Smooth muscle cell (in vitro differentiated cells): ENCODE results near the gene MICAL2. TPM values are rescaled to one million over a fixed set of nuclear protein-coding genes. Genes with fewer than 3 reads are reported as not detected.

ENCODE experiments used
- DNase-seq: peaks from one replicate; lab custom pipeline; 2025; ENCODE audit not compliant: unreplicated experiment; lab: John Stamatoyannopoulos, UW
- H2AFZ ChIP-seq: fragments of 200-600 bp; sonication (generic); 2 replicates; pipeline ENCODE4 v1.6.0; 2016; ENCODE audit warnings: antibody characterized with exemption, low read depth, mild to moderate bottlenecking
- H3F3A ChIP-seq: fragments of 200-600 bp; sonication (generic); 2 replicates; pipeline ENCODE4 v1.6.0; 2017; ENCODE audit warnings: antibody characterized with exemption, low read depth
- H3K27ac ChIP-seq: fragments of 200-600 bp; sonication (generic); 2 replicates; pipeline ENCODE4 v1.5.1; 2016; ENCODE audit warnings: low read depth, mild to moderate bottlenecking
- H3K27me3 ChIP-seq: fragments of 200-600 bp; sonication (generic); 2 replicates; pipeline ENCODE4 v1.6.1; 2016; ENCODE audit warnings: low read depth, mild to moderate bottlenecking
- H3K36me3 ChIP-seq: fragments of 200-600 bp; sonication (generic); 2 replicates; pipeline ENCODE4 v1.5.1; 2016; ENCODE audit warnings: low read depth
- H3K4me1 ChIP-seq: fragments of 200-600 bp; sonication (generic); 2 replicates; pipeline ENCODE4 v1.5.1; 2016; ENCODE audit warnings: low read depth
- H3K4me2 ChIP-seq: fragments of 200-600 bp; sonication (generic); 2 replicates; pipeline ENCODE4 v1.6.0; 2016; ENCODE audit warnings: mild to moderate bottlenecking
- H3K4me3 ChIP-seq: fragments of 200-600 bp; sonication (generic); 2 replicates; pipeline ENCODE4 v1.5.1; 2016; ENCODE audit warnings: mild to moderate bottlenecking
- H3K79me2 ChIP-seq: fragments of 200-600 bp; sonication (generic); 2 replicates; pipeline ENCODE4 v1.6.0; 2016; ENCODE audit warnings: low read depth, mild to moderate bottlenecking
- H3K9ac ChIP-seq: fragments of 200-600 bp; sonication (generic); 2 replicates; pipeline ENCODE4 v1.6.0; 2016; ENCODE audit warnings: low read depth
- H3K9me3 ChIP-seq: fragments of 200-600 bp; sonication (generic); replicated peaks from 2 replicates; pipeline ENCODE4 v1.5.1; 2016; ENCODE audit warnings: low read depth
- H4K20me1 ChIP-seq: fragments of 200-600 bp; sonication (generic); 2 replicates; pipeline ENCODE4 v1.6.0; 2016; ENCODE audit warnings: low read depth
- WGBS: methylation state at CpG from one replicate; pipeline ENCODE4 v1.1.7; 2016; ENCODE audit warnings: low lambda C conversion rate; 5-methylcytosine and 5-hydroxymethylcytosine counted together
- polyA plus RNA-seq: library from polyadenylated mRNA; unstranded; fragments of >200 nt; fragmentation: Nextera tagmentation; extraction: Ambion mirVana; gene quantifications from 2 replicates; pipeline ENCODE4 v1.2.1, GENCODE V29; 2016
- total RNA-seq: library from RNA; depleted of rRNA; stranded (reverse); fragments of >200 nt; gene quantifications from 2 replicates; pipeline ENCODE4 v1.2.3, GENCODE V29; 2014
- TF ChIP-seq, protein P1 (sequence below): fragments of 200-600 bp; sonication (generic); IDR thresholded peaks from 2 replicates; pipeline ENCODE4 v1.5.1; 2017; ENCODE audit warnings: borderline replicate concordance, mild to moderate bottlenecking, antibody characterized with exemption; ENCODE audit not compliant: insufficient read depth, poor library complexity, severe bottlenecking

Gene MICAL2
- total and polyA plus RNA-seq, 2 experiments from 2014 or later, result 161 to 287 TPM

GRCh38 chr11:12076840-12077534, 33.4 kb upstream of the MICAL2 start:
- H3K27ac ChIP-seq, result peak overlapping the region; percentile 99
- no peaks in the 10 kb centered on the region for H4K20me1 ChIP-seq
- H3K9me3 ChIP-seq, result no peaks in the 10 kb centered on the region
- H2AFZ ChIP-seq, result no peak overlapping the region
- H3K27me3 ChIP-seq, result no peaks in the 10 kb centered on the region
- DNase-seq, result no peak
- no peaks in the 10 kb centered on the region for H3K79me2 ChIP-seq
- peak overlapping the region; percentile 62 for H3K4me2 ChIP-seq
- H3F3A ChIP-seq, result peaks cover 9% of the 10 kb centered on the region
- 88% methylated on average over 4 of the region's 4 CpGs for WGBS
- TF ChIP-seq, protein P1, sequence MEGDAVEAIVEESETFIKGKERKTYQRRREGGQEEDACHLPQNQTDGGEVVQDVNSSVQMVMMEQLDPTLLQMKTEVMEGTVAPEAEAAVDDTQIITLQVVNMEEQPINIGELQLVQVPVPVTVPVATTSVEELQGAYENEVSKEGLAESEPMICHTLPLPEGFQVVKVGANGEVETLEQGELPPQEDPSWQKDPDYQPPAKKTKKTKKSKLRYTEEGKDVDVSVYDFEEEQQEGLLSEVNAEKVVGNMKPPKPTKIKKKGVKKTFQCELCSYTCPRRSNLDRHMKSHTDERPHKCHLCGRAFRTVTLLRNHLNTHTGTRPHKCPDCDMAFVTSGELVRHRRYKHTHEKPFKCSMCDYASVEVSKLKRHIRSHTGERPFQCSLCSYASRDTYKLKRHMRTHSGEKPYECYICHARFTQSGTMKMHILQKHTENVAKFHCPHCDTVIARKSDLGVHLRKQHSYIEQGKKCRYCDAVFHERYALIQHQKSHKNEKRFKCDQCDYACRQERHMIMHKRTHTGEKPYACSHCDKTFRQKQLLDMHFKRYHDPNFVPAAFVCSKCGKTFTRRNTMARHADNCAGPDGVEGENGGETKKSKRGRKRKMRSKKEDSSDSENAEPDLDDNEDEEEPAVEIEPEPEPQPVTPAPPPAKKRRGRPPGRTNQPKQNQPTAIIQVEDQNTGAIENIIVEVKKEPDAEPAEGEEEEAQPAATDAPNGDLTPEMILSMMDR, result no peak
- peak overlapping the region; percentile 94 for H3K9ac ChIP-seq
- H3K36me3 ChIP-seq, result no peaks in the 10 kb centered on the region
- H3K4me1 ChIP-seq, result peaks cover 11% of the 10 kb centered on the region
- H3K4me3 ChIP-seq, result no peak overlapping the region

- H3K4me2 ChIP-seq, result peak overlapping the region; percentile 62
- H3K27ac ChIP-seq, result peak overlapping the region; percentile 99
- H2AFZ ChIP-seq, result no peak overlapping the region
- TF ChIP-seq, protein P1, result no peak
- H3K4me1 ChIP-seq, result peaks cover 11% of the 10 kb centered on the region
- peaks cover 9% of the 10 kb centered on the region for H3F3A ChIP-seq
- no peaks in the 10 kb centered on the region for H3K36me3 ChIP-seq
- H3K79me2 ChIP-seq, result no peaks in the 10 kb centered on the region
- no peak for DNase-seq
- H3K9me3 ChIP-seq, result no peaks in the 10 kb centered on the region
- H3K9ac ChIP-seq, result peak overlapping the region; percentile 94
- H3K4me3 ChIP-seq, result no peak overlapping the region
- H3K27me3 ChIP-seq, result no peaks in the 10 kb centered on the region
- H4K20me1 ChIP-seq, result no peaks in the 10 kb centered on the region
- WGBS, result 90% methylated on average over 7 of the region's 7 CpGs
Observed at GRCh38 chr11:12077535-12078280, 32.7 kb upstream of the MICAL2 start.

DNA sequence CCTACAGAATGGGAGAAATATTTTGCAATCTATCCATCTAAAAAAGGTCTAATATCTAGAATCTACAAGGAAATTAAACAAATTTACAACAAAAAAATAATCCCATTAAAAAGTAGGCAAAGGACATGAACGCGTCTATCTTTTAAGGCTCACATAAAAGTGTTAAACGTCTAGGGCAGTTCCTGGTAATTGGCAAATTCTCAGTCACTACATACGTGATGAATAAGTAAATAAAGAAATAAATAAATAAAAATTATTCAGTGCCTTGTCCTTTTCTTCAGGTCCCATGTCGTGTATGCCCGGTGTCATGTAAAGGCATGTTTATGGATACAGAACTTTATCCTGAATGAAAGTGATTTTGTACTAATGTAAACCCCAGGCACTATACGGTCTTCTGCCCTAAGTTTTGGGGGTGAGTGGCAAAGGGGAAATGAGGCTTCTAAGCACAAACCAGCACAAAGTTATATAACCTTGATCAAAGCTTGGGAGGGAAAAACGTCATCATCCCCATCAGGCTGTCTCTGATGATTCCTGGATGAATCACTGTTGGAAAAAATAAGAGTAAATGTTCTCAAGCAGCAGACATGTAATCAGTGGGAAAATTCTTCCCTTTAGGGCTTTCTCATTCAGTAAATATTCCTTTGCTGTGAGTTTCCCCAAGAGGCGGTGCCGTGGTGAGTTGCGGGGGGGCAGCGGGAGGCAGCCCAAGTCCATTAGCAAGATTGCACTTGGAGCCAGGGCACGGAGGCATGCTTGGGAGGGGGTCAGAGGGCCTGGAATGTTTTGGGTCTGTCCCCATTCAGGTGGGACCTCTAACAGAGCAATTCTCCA, 30.4 kb upstream of the MICAL2 start:
- DNase-seq, result peak; percentile 35
- H3K36me3 ChIP-seq, result no peaks in the 10 kb centered on the region

More for the DNA sequence above, 30.4 kb upstream of the MICAL2 start:
- Histone ChIP-seq H3K27me3 (no peaks in the 10 kb centered on the region), H4K20me1 (no peaks in the 10 kb centered on the region), H3K4me3 (no peak overlapping the region), H3K27ac (peak overlapping the region; percentile 88), H3K9me3 (no peaks in the 10 kb centered on the region), H3K9ac (peak overlapping the region; percentile 55), H3K79me2 (no peaks in the 10 kb centered on the region), H3K4me1 (peaks cover 11% of the 10 kb centered on the region), H3F3A (peaks cover 9% of the 10 kb centered on the region), H3K4me2 (peak overlapping the region; percentile 60), H2AFZ (no peak overlapping the region)
- TF ChIP-seq, protein P1, result no peak
- 24% methylated on average over 13 of the region's 13 CpGs for WGBS
